ENCODE data around the gene B4GAT1. TPM values are rescaled to one million over a fixed set of nuclear protein-coding genes. Genes with fewer than 3 reads are reported as not detected.
"Not testable (repeated sequence)": the region's sequence is repeated elsewhere in the genome, so short reads cannot be mapped to it uniquely, and the experiment has no call there.

The B4GAT1 gene
- total RNA-seq, 1 donor from 2014 or later, result 52.9 TPM

- intact Hi-C loops (cut with micrococcal nuclease), result loop anchor here (5.0 kb wide), 1 partner anchor 73 kb away; no protein-coding TSS in a partner anchor
- Histone ChIP-seq H3K27ac (replicated peaks) (peak overlapping the region; percentile 92), H3K4me1 (peaks cover 51% of the 10 kb centered on the region), H3K27me3 (ENCODE audit: low read depth) (no peaks in the 10 kb centered on the region), H3K36me3 (no peaks in the 10 kb centered on the region), H3K9me3 (replicated peaks) (no peaks in the 10 kb centered on the region), H3K4me3 (peak overlapping the region; percentile 73)
- DNase-seq, result no peak
- no peak for TF ChIP-seq CTCF (IDR thresholded peaks at IDR 0.05; ENCODE audit: borderline replicate concordance)
Observed at GRCh38 chr11:66314186-66314501, 33.3 kb downstream of the B4GAT1 start.

- no peaks in the 10 kb centered on the region for H3K27me3 ChIP-seq (ENCODE audit: low read depth)
- H3K9me3 ChIP-seq (replicated peaks), result no peaks in the 10 kb centered on the region
- intact Hi-C loops (cut with micrococcal nuclease), result loop anchor here (5.0 kb wide), 1 partner anchor 74 kb away; no protein-coding TSS in a partner anchor
- H3K36me3 ChIP-seq, result no peaks in the 10 kb centered on the region
- peak; percentile 23 for TF ChIP-seq CTCF (IDR thresholded peaks at IDR 0.05; ENCODE audit: borderline replicate concordance)
- peaks cover 45% of the 10 kb centered on the region for H3K4me1 ChIP-seq
- peak; percentile 41 for DNase-seq
- H3K4me3 ChIP-seq, result peak overlapping the region; percentile 73
- peak overlapping the region; percentile 92 for H3K27ac ChIP-seq (replicated peaks)
Observed at GRCh38 chr11:66313321-66314185, 33.9 kb downstream of the B4GAT1 start.

- no peak for TF ChIP-seq CTCF (IDR thresholded peaks at IDR 0.05; ENCODE audit: borderline replicate concordance)
- H3K9me3 ChIP-seq (replicated peaks), result no peaks in the 10 kb centered on the region
- DNase-seq, result peak; percentile 99
- H3K36me3 ChIP-seq, result no peaks in the 10 kb centered on the region
- peak overlapping the region; percentile 73 for H3K4me3 ChIP-seq
- intact Hi-C loops (cut with micrococcal nuclease), result loop anchor here (5.0 kb wide), 1 partner anchor 75 kb away; no protein-coding TSS in a partner anchor
- peak overlapping the region; percentile 92 for H3K27ac ChIP-seq (replicated peaks)
- H3K27me3 ChIP-seq (ENCODE audit: low read depth), result no peaks in the 10 kb centered on the region
- peaks cover 37% of the 10 kb centered on the region for H3K4me1 ChIP-seq
Observed at GRCh38 chr11:66312549-66313320, 34.7 kb downstream of the B4GAT1 start.

- Histone ChIP-seq H3K36me3 (no peaks in the 10 kb centered on the region), H3K27ac (replicated peaks) (peak overlapping the region; percentile 92), H3K9me3 (replicated peaks) (no peaks in the 10 kb centered on the region), H3K4me3 (peak overlapping the region; percentile 73), H3K4me1 (peaks cover 30% of the 10 kb centered on the region), H3K27me3 (ENCODE audit: low read depth) (no peaks in the 10 kb centered on the region)
- intact Hi-C loops (cut with micrococcal nuclease), result loop anchor here (5.0 kb wide), 1 partner anchor 75 kb away; no protein-coding TSS in a partner anchor
- peak; percentile 93 for DNase-seq
- peak; percentile 48 for TF ChIP-seq CTCF (IDR thresholded peaks at IDR 0.05; ENCODE audit: borderline replicate concordance)
Observed at GRCh38 chr11:66311965-66312548, 35.4 kb downstream of the B4GAT1 start.

GRCh38 chr11:66311470-66311964 is 35.9 kb downstream of the B4GAT1 start:
- Histone ChIP-seq H3K4me1 (peaks cover 25% of the 10 kb centered on the region), H3K27ac (replicated peaks) (peak overlapping the region; percentile 92), H3K27me3 (ENCODE audit: low read depth) (no peaks in the 10 kb centered on the region), H3K4me3 (peak overlapping the region; percentile 73), H3K9me3 (replicated peaks) (no peaks in the 10 kb centered on the region), H3K36me3 (no peaks in the 10 kb centered on the region)
- intact Hi-C loops (cut with micrococcal nuclease), result loop anchor here (5.0 kb wide), 1 partner anchor 76 kb away; no protein-coding TSS in a partner anchor
- DNase-seq, result no peak
- TF ChIP-seq CTCF (IDR thresholded peaks at IDR 0.05; ENCODE audit: borderline replicate concordance), result peak; percentile 94

GRCh38 chr11:66310803-66311440 is 36.5 kb downstream of the B4GAT1 start:
- peaks cover 19% of the 10 kb centered on the region for H3K4me1 ChIP-seq
- DNase-seq; H3K27me3 ChIP-seq (ENCODE audit: low read depth); H3K36me3 ChIP-seq; H3K9me3 ChIP-seq (replicated peaks); H3K4me3 ChIP-seq; H3K27ac ChIP-seq (replicated peaks): not testable (repeated sequence)
- intact Hi-C loops (cut with micrococcal nuclease), result loop anchor here (5.0 kb wide), 1 partner anchor 76 kb away; no protein-coding TSS in a partner anchor

All from left ventricle myocardium inferior (tissue), 1 donor.